ENCODE results near the gene NOTCH2. TPM values are rescaled to one million over a fixed set of nuclear protein-coding genes. Genes with fewer than 3 reads are reported as not detected.
A peak's percentile ranks its signal among the peaks of the same experiment; 100 is the strongest.

NOTCH2 gene
- total and polyA plus RNA-seq, 2 experiments from 2014 or later = 8.5 to 56.6 TPM

GRCh38 chr1:119968601-119969000, 100.9 kb downstream of the NOTCH2 start (continued):
- no peak for TF ChIP-seq CTCF (conservative IDR thresholded peaks at IDR 0.05; ENCODE audit: low read depth in 2 of 2)
- TF ChIP-seq EZH2phosphoT487 (IDR thresholded peaks at IDR 0.05; ENCODE audit: unreplicated experiment) = no peak
- no peak for TF ChIP-seq NANOG (IDR thresholded peaks at IDR 0.05; ENCODE audit: borderline replicate concordance)
- no peak for TF ChIP-seq JUNB (IDR thresholded peaks at IDR 0.05; ENCODE audit: unreplicated experiment)

GRCh38 chr1:119968068-119968492, 101.4 kb downstream of the NOTCH2 start:
- Histone ChIP-seq H2AFZ (no peak overlapping the region), H4K20me1 (replicated peaks; ENCODE audit: insufficient read depth) (0 out of 2 replicates have a peak, but pooled peaks cover 4% of the 10 kb centered on the region), H3F3A (replicated peaks; ENCODE audit: low read depth) (no peaks in the 10 kb centered on the region), H3K27ac (ENCODE audit: low read depth) (no peak overlapping the region), H3K36me3 (ENCODE audit: insufficient read depth) (0 out of 2 replicates have a peak, but pooled peaks cover 14% of the 10 kb centered on the region), H3K79me2 (replicated peaks; ENCODE audit: insufficient read depth) (no peaks in the 10 kb centered on the region), H3K4me3 (no peak overlapping the region), H3K9me2 (ENCODE audit: insufficient read depth) (peaks cover 4% of the 10 kb centered on the region; the same call in 1 of the 2 replicates), H3K4me2 (no peak overlapping the region), H3K4me1 (ENCODE audit: insufficient read depth) (no peaks in the 10 kb centered on the region), H3K27me3 (ENCODE audit: insufficient read depth) (no peaks in the 10 kb centered on the region)
- peak; percentile 95 for ATAC-seq
- Mint-ChIP-seq H3K36me3 (ENCODE audit: low read depth) (no peaks in the 10 kb centered on the region; the same call in 2 of the 3 replicates), H3K4me1 (no peaks in the 10 kb centered on the region), H3K9me3 (no peaks in the 10 kb centered on the region), H3K4me3 (no peak overlapping the region), H3K27ac (no peak overlapping the region), H3K27me3 (ENCODE audit: insufficient read depth, low read depth, poor library complexity) (no peaks in the 10 kb centered on the region)
- peak; percentile 77 for DNase-seq (ENCODE audit: low spot score)
- TF ChIP-seq CTCF (conservative IDR thresholded peaks at IDR 0.05; ENCODE audit: low read depth in 2 of 2) (peak; percentile 88 to 90), CREB1 (CRISPR knock-in tag; IDR thresholded peaks at IDR 0.05; ENCODE audit: low read depth) (peak; percentile 57), ETS1 (IDR thresholded peaks at IDR 0.05) (no peak)

- Histone ChIP-seq H3F3A (replicated peaks; ENCODE audit: low read depth) (no peaks in the 10 kb centered on the region), H3K27ac (ENCODE audit: low read depth) (no peak overlapping the region), H3K79me2 (replicated peaks; ENCODE audit: insufficient read depth) (no peaks in the 10 kb centered on the region), H3K27me3 (ENCODE audit: insufficient read depth) (no peaks in the 10 kb centered on the region), H2AFZ (no peak overlapping the region), H3K4me1 (ENCODE audit: insufficient read depth) (no peaks in the 10 kb centered on the region), H4K20me1 (replicated peaks; ENCODE audit: insufficient read depth) (0 out of 2 replicates have a peak, but pooled peaks cover 3% of the 10 kb centered on the region), H3K4me3 (no peak overlapping the region), H3K4me2 (no peak overlapping the region), H3K9me2 (ENCODE audit: insufficient read depth) (peaks cover 4% of the 10 kb centered on the region; the same call in 1 of the 2 replicates), H3K36me3 (ENCODE audit: insufficient read depth) (0 out of 2 replicates have a peak, but pooled peaks cover 14% of the 10 kb centered on the region)
- TF ChIP-seq POLR2AphosphoS5 (IDR thresholded peaks at IDR 0.05; ENCODE audit: low read depth) = no peak
- no peak for TF ChIP-seq ETS1 (IDR thresholded peaks at IDR 0.05)
- no peak for TF ChIP-seq STAT1 (IDR thresholded peaks at IDR 0.05; ENCODE audit: unreplicated experiment)
- TF ChIP-seq REST (IDR thresholded peaks at IDR 0.05; ENCODE audit: unreplicated experiment) = no peak
- TF ChIP-seq EZH2 (IDR thresholded peaks at IDR 0.05; ENCODE audit: low read depth, unreplicated experiment) = no peak
- no peak for TF ChIP-seq ZNF331 (CRISPR knock-in tag; IDR thresholded peaks at IDR 0.05; ENCODE audit: low read depth)
- TF ChIP-seq ZNF114 (CRISPR knock-in tag; IDR thresholded peaks at IDR 0.05) = no peak
- no peak for TF ChIP-seq JUNB (IDR thresholded peaks at IDR 0.05; ENCODE audit: unreplicated experiment)
- Mint-ChIP-seq H3K27me3 (ENCODE audit: insufficient read depth, low read depth, poor library complexity) (peaks cover 1% of the 10 kb centered on the region), H3K4me1 (no peaks in the 10 kb centered on the region), H3K27ac (no peak overlapping the region), H3K9me3 (no peaks in the 10 kb centered on the region), H3K36me3 (ENCODE audit: low read depth) (peaks cover 3% of the 10 kb centered on the region; the same call in 2 of the 3 replicates), H3K4me3 (no peak overlapping the region)
- ATAC-seq (no peak), DNase-seq (ENCODE audit: low spot score) (no peak)
Measured at GRCh38 chr1:119966681-119967080, 102.8 kb downstream of the NOTCH2 start.

All from GM23338 (cell line).